Measurements from ENCODE around the gene EIF6. TPM values are rescaled to one million over a fixed set of nuclear protein-coding genes. Genes with fewer than 3 reads are reported as not detected.

EIF6 gene
- polyA plus RNA-seq, 1 donor from 2014 or later = 143 TPM

DNA sequence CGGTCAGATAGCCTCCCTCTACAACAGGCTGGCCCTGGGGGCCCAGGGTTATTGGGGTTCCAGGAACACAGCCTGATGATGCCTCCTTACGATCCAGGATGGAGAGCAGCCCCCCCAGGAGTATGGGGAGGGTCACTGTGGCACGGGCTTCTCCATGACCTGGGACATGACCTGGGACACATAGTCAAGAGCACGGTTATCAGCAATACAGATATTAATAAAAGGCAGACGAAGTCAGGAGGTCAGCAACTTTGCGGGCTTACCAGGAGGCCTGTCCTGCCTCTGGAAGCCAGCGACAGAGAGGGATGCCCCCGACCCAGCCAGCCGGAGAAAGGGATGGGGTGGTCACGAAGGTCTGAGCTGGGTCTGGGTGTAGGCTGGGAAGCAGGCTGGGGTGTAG lies 7.4 kb downstream of the EIF6 start:
- Histone ChIP-seq H3K27ac (ENCODE audit: low read length) (peak overlapping the region; percentile 72), H3K36me3 (ENCODE audit: insufficient read depth, low read length) (no peaks in the 10 kb centered on the region), H3K9ac (ENCODE audit: low read length) (peak overlapping the region; percentile 83), H3K79me2 (replicated peaks; ENCODE audit: insufficient read depth, low read length) (peaks cover 5% of the 10 kb centered on the region), H4K20me1 (ENCODE audit: insufficient read depth) (no peaks in the 10 kb centered on the region), H3K9me2 (ENCODE audit: insufficient read depth, low read length) (no peaks in the 10 kb centered on the region), H2AFZ (ENCODE audit: low read depth, low read length) (peak overlapping the region; percentile 40), H3F3A (ENCODE audit: insufficient read depth, low read length, poor library complexity, severe bottlenecking) (no peaks in the 10 kb centered on the region), H3K4me3 (ENCODE audit: low read length) (peak overlapping the region; percentile 77), H3K4me2 (ENCODE audit: low read length) (peak overlapping the region; percentile 92), H3K9me3 (ENCODE audit: low read length) (no peaks in the 10 kb centered on the region), H3K27me3 (ENCODE audit: insufficient read depth, low read depth, low read length) (no peaks in the 10 kb centered on the region)
- TF ChIP-seq POLR2AphosphoS5 (IDR thresholded peaks at IDR 0.05) (no peak), EP300 (conservative IDR thresholded peaks at IDR 0.05; ENCODE audit: poor library complexity, severe bottlenecking) (no peak), TAF1 (IDR thresholded peaks at IDR 0.05; ENCODE audit: low read depth) (peak; percentile 25)

DNA sequence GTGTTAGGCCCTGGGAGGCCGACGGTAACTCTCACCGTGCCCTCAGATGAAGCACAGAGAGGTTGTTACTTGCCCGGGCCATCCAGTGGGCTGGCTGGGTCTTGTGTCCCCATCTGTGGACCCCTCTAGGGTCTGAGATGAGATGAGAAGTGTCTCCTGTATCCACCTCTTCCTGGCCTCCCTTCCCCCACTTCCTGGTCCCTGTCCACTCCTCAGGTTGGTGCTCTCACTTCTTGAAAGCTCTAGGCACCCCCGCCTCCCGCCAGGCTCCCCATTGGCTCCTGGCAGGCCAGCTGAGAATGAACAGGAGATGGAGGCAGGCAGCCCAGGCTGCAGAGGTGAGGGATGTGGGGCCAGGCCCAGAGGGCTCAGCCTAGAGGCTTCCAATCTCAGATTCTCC lies 8.2 kb downstream of the EIF6 start:
- Histone ChIP-seq H3K9me3 (ENCODE audit: low read length) (no peaks in the 10 kb centered on the region), H3K9me2 (ENCODE audit: insufficient read depth, low read length) (no peaks in the 10 kb centered on the region), H3K27ac (ENCODE audit: low read length) (no peak overlapping the region), H3K79me2 (replicated peaks; ENCODE audit: insufficient read depth, low read length) (peaks cover 5% of the 10 kb centered on the region), H3K36me3 (ENCODE audit: insufficient read depth, low read length) (no peaks in the 10 kb centered on the region), H2AFZ (ENCODE audit: low read depth, low read length) (no peak overlapping the region), H3K4me3 (ENCODE audit: low read length) (peak overlapping the region; percentile 77), H3K9ac (ENCODE audit: low read length) (peak overlapping the region; percentile 83), H3F3A (ENCODE audit: insufficient read depth, low read length, poor library complexity, severe bottlenecking) (no peaks in the 10 kb centered on the region), H4K20me1 (ENCODE audit: insufficient read depth) (no peaks in the 10 kb centered on the region), H3K4me2 (ENCODE audit: low read length) (no peak overlapping the region), H3K27me3 (ENCODE audit: insufficient read depth, low read depth, low read length) (no peaks in the 10 kb centered on the region)
- TF ChIP-seq, protein P1, sequence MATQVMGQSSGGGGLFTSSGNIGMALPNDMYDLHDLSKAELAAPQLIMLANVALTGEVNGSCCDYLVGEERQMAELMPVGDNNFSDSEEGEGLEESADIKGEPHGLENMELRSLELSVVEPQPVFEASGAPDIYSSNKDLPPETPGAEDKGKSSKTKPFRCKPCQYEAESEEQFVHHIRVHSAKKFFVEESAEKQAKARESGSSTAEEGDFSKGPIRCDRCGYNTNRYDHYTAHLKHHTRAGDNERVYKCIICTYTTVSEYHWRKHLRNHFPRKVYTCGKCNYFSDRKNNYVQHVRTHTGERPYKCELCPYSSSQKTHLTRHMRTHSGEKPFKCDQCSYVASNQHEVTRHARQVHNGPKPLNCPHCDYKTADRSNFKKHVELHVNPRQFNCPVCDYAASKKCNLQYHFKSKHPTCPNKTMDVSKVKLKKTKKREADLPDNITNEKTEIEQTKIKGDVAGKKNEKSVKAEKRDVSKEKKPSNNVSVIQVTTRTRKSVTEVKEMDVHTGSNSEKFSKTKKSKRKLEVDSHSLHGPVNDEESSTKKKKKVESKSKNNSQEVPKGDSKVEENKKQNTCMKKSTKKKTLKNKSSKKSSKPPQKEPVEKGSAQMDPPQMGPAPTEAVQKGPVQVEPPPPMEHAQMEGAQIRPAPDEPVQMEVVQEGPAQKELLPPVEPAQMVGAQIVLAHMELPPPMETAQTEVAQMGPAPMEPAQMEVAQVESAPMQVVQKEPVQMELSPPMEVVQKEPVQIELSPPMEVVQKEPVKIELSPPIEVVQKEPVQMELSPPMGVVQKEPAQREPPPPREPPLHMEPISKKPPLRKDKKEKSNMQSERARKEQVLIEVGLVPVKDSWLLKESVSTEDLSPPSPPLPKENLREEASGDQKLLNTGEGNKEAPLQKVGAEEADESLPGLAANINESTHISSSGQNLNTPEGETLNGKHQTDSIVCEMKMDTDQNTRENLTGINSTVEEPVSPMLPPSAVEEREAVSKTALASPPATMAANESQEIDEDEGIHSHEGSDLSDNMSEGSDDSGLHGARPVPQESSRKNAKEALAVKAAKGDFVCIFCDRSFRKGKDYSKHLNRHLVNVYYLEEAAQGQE (IDR thresholded peaks at IDR 0.05; ENCODE audit: borderline replicate concordance) = no peak
- no peak for TF ChIP-seq EZH2 (IDR thresholded peaks at IDR 0.05; ENCODE audit: borderline replicate concordance, insufficient read depth, low read length, poor library complexity, severe bottlenecking)
- TF ChIP-seq POLR2AphosphoS5 (IDR thresholded peaks at IDR 0.05) = no peak
- TF ChIP-seq SMC3 (conservative IDR thresholded peaks at IDR 0.05; ENCODE audit: poor library complexity) = no peak
- TF ChIP-seq, protein P2, sequence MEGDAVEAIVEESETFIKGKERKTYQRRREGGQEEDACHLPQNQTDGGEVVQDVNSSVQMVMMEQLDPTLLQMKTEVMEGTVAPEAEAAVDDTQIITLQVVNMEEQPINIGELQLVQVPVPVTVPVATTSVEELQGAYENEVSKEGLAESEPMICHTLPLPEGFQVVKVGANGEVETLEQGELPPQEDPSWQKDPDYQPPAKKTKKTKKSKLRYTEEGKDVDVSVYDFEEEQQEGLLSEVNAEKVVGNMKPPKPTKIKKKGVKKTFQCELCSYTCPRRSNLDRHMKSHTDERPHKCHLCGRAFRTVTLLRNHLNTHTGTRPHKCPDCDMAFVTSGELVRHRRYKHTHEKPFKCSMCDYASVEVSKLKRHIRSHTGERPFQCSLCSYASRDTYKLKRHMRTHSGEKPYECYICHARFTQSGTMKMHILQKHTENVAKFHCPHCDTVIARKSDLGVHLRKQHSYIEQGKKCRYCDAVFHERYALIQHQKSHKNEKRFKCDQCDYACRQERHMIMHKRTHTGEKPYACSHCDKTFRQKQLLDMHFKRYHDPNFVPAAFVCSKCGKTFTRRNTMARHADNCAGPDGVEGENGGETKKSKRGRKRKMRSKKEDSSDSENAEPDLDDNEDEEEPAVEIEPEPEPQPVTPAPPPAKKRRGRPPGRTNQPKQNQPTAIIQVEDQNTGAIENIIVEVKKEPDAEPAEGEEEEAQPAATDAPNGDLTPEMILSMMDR (IDR thresholded peaks at IDR 0.05; ENCODE audit: poor library complexity, severe bottlenecking) = no peak

DNA sequence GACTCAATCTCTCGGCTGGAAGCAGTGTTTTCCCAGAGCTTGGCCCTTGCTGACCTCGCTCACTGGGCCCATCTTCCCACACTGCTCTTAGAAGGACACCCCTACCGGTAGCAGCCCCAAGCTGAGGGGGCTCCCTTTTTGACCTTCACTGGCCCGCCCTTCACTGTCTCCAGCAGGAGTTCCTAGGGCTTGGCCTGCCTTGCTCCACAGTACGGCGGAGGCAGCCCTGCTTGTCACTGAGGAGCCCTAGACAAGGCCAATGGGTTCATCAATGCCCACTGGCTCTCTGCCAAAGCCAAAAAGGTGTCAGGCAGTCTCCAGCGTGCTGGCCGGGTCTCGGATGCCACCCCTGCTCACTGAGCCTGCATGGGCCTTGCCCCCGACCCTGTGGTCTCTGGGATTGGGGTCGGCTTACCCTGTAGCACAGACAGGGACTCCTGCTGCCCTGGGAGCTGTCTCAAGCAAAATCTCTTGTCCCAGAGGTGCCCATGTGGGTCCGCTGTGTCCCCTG lies 8.8 kb downstream of the EIF6 start:
- no peaks in the 10 kb centered on the region for H3F3A ChIP-seq (ENCODE audit: insufficient read depth, low read length, poor library complexity, severe bottlenecking)
- H3K4me2 ChIP-seq (ENCODE audit: low read length) = no peak overlapping the region
- H3K27me3 ChIP-seq (ENCODE audit: insufficient read depth, low read depth, low read length) = no peaks in the 10 kb centered on the region
- no peaks in the 10 kb centered on the region for H3K36me3 ChIP-seq (ENCODE audit: insufficient read depth, low read length)
- no peaks in the 10 kb centered on the region for H3K9me2 ChIP-seq (ENCODE audit: insufficient read depth, low read length)
- no peaks in the 10 kb centered on the region for H4K20me1 ChIP-seq (ENCODE audit: insufficient read depth)
- TF ChIP-seq POLR2AphosphoS5 (IDR thresholded peaks at IDR 0.05) (no peak), TAF1 (IDR thresholded peaks at IDR 0.05; ENCODE audit: low read depth) (no peak), MXI1 (conservative IDR thresholded peaks at IDR 0.05; ENCODE audit: poor library complexity, severe bottlenecking) (no peak), SMC3 (conservative IDR thresholded peaks at IDR 0.05; ENCODE audit: poor library complexity) (no peak), RAD21 (conservative IDR thresholded peaks at IDR 0.05) (no peak), EP300 (conservative IDR thresholded peaks at IDR 0.05; ENCODE audit: poor library complexity, severe bottlenecking) (no peak), EZH2 (IDR thresholded peaks at IDR 0.05; ENCODE audit: borderline replicate concordance, insufficient read depth, low read length, poor library complexity, severe bottlenecking) (no peak)
- TF ChIP-seq, protein P2 (IDR thresholded peaks at IDR 0.05; ENCODE audit: poor library complexity, severe bottlenecking) = no peak
- TF ChIP-seq, protein P1 (IDR thresholded peaks at IDR 0.05; ENCODE audit: borderline replicate concordance) = no peak
- no peak overlapping the region for H2AFZ ChIP-seq (ENCODE audit: low read depth, low read length)
- peaks cover 5% of the 10 kb centered on the region for H3K79me2 ChIP-seq (replicated peaks; ENCODE audit: insufficient read depth, low read length)
- H3K9ac ChIP-seq (ENCODE audit: low read length) = no peak overlapping the region
- no peak overlapping the region for H3K4me3 ChIP-seq (ENCODE audit: low read length)
- H3K9me3 ChIP-seq (ENCODE audit: low read length) = no peaks in the 10 kb centered on the region
- no peak overlapping the region for H3K27ac ChIP-seq (ENCODE audit: low read length)

All from neural cell (in vitro differentiated cells).